HG02973 (cell line): Measurements from ENCODE around the gene TLX2.
A peak's percentile ranks its signal among the peaks of the same experiment; 100 is the strongest.

ENCODE experiments used
- ATAC-seq: cut with Tn5 transposase; IDR thresholded peaks from one replicate; pipeline ENCODE4 v1.9.1; 2021; ENCODE audit warnings: moderate library complexity; ENCODE audit not compliant: unreplicated experiment

The TLX2 gene

GRCh38 chr2:74496997-74497776 lies 17.1 kb upstream of the TLX2 start:
- no peak for ATAC-seq

- no peak for ATAC-seq
Measured at GRCh38 chr2:74497777-74498499, 16.3 kb upstream of the TLX2 start.

- no peak for ATAC-seq
Measured at GRCh38 chr2:74498500-74499266, 15.6 kb upstream of the TLX2 start.

GRCh38 chr2:74499267-74499939 lies 14.8 kb upstream of the TLX2 start, which contains the start of gene LBX2:
TSS of gene LBX2 (minus strand) at chr2:74499603. CDS start at chr2:74499537, 66 bp downstream.
- ATAC-seq, result no peak

- no peak for ATAC-seq
Measured at GRCh38 chr2:74499940-74500577, 14.2 kb upstream of the TLX2 start.

GRCh38 chr2:74500578-74500946 lies 13.7 kb upstream of the TLX2 start:
- ATAC-seq, result no peak

GRCh38 chr2:74501335-74502071 lies 12.7 kb upstream of the TLX2 start:
- no peak for ATAC-seq

GRCh38 chr2:74502147-74502719 lies 12.0 kb upstream of the TLX2 start:
- no peak for ATAC-seq

- ATAC-seq, result peak; percentile 37
Measured at GRCh38 chr2:74502720-74503505, 11.3 kb upstream of the TLX2 start.

- no peak for ATAC-seq
Measured at GRCh38 chr2:74503506-74504475, 10.5 kb upstream of the TLX2 start.

- ATAC-seq, result no peak
Measured at GRCh38 chr2:74504591-74504990, 9.7 kb upstream of the TLX2 start.

- ATAC-seq, result no peak
Measured at GRCh38 chr2:74505448-74506246, 8.6 kb upstream of the TLX2 start.

GRCh38 chr2:74507145-74507925 lies 6.9 kb upstream of the TLX2 start, which contains the start of gene PCGF1:
TSS of gene PCGF1 (minus strand) at chr2:74507695. CDS start at chr2:74507668, 27 bp downstream.
- ATAC-seq, result peak; percentile 83

- ATAC-seq, result peak; percentile 4
Measured at GRCh38 chr2:74507926-74508520, 6.2 kb upstream of the TLX2 start.

GRCh38 chr2:74510272-74510671 lies 4.0 kb upstream of the TLX2 start:
- no peak for ATAC-seq
